ENCODE results near the gene IL12RB2. TPM values are rescaled to one million over a fixed set of nuclear protein-coding genes. Genes with fewer than 3 reads are reported as not detected.

IL12RB2 gene
- polyA plus RNA-seq, 3 donors: not detected

DNA sequence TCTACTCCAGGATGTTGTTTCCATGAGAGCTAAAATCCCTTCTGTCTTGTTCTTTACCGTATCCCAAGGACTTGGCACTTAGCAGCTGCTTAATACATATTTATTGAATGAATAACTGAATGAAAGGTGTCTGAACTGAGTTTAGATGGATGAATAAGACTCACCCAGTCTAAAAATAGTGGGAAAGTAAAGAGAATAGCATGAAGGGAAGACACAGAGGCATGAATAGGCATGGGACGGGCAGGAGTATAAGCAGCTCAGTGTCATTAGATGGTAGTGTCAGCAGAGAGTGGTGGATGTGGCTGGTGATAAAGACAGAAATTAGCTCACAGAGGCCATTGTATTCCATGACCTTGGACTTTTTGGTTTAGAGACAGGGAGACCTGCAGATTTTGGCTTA, 9.2 kb downstream of the IL12RB2 start:
- intact Hi-C loops (cut with micrococcal nuclease): no loop called here
- peaks cover 20% of the 10 kb centered on the region for H3K4me1 Mint-ChIP-seq
- peaks cover 0 to 3% (median 0%) of the 10 kb centered on the region in 7 donors for H3K9me3 Mint-ChIP-seq
- no peaks in the 10 kb centered on the region for H3K27me3 Mint-ChIP-seq (ENCODE audit: low read depth in 3 of 3)
- H3K4me3 Mint-ChIP-seq: no peak overlapping the region
- Histone ChIP-seq H3K4me1 (ENCODE audit: control insufficient read depth in 1 of 2, insufficient read depth in 2 of 2, low read length in 2 of 2) (peaks cover 9 to 14% of the 10 kb centered on the region in 2 donors), H3K79me2 (ENCODE audit: insufficient read depth, low read length) (no peaks in the 10 kb centered on the region), H2AFZ (ENCODE audit: insufficient read depth, low read depth, low read length, poor library complexity, severe bottlenecking) (no peak overlapping the region), H3K9ac (ENCODE audit: insufficient read depth, low read length, poor library complexity, severe bottlenecking) (no peak overlapping the region), H3K27me3 (ENCODE audit: control insufficient read depth in 2 of 2, insufficient read depth in 2 of 2, low read length in 2 of 2) (no peaks in the 10 kb centered on the region), H4K20me1 (ENCODE audit: insufficient read depth, low read length) (no peaks in the 10 kb centered on the region), H3K36me3 (replicated peaks in 1 of 2; ENCODE audit: control insufficient read depth in 1 of 2, insufficient read depth in 2 of 2, low read length in 2 of 2) (no peaks in the 10 kb centered on the region), H3K4me3 (replicated peaks in 1 of 3; ENCODE audit: low read depth in 2 of 3, low read length in 3 of 3) (no peak overlapping the region), H3K4me2 (replicated peaks; ENCODE audit: extremely low read depth, low read length, poor library complexity, severe bottlenecking) (no peak overlapping the region), H3K27ac (ENCODE audit: low read depth in 1 of 2, low read length in 2 of 2) (no peak overlapping the region), H3K9me3 (replicated peaks in 1 of 2; ENCODE audit: control insufficient read depth in 1 of 2, insufficient read depth in 1 of 2, low read length in 2 of 2) (no peaks in the 10 kb centered on the region)
- H3K27ac Mint-ChIP-seq: no peak overlapping the region
- DNase-seq: no peak
- WGBS (ENCODE audit: insufficient coverage): 88% methylated on average over 1 of the region's 2 CpGs
- no peak for TF ChIP-seq CTCF (IDR thresholded peaks at IDR 0.05)
- H3K36me3 Mint-ChIP-seq: no peaks in the 10 kb centered on the region

- no peak overlapping the region for H2AFZ ChIP-seq (ENCODE audit: insufficient read depth, low read depth, low read length, poor library complexity, severe bottlenecking)
- intact Hi-C loops (cut with micrococcal nuclease): no loop called here
- no peaks in the 10 kb centered on the region for H4K20me1 ChIP-seq (ENCODE audit: insufficient read depth, low read length)
- H3K9me3 ChIP-seq (replicated peaks in 1 of 2; ENCODE audit: control insufficient read depth in 1 of 2, insufficient read depth in 1 of 2, low read length in 2 of 2): no peaks in the 10 kb centered on the region
- no peaks in the 10 kb centered on the region for H3K27me3 ChIP-seq (ENCODE audit: control insufficient read depth in 2 of 2, insufficient read depth in 2 of 2, low read length in 2 of 2)
- H3K4me2 ChIP-seq (replicated peaks; ENCODE audit: extremely low read depth, low read length, poor library complexity, severe bottlenecking): no peak overlapping the region
- Mint-ChIP-seq H3K4me3 (no peak overlapping the region), H3K9me3 (peaks cover 0 to 3% (median 0%) of the 10 kb centered on the region in 7 donors), H3K27me3 (ENCODE audit: low read depth in 3 of 3) (no peaks in the 10 kb centered on the region), H3K4me1 (peaks cover 11% of the 10 kb centered on the region), H3K36me3 (no peaks in the 10 kb centered on the region), H3K27ac (no peak overlapping the region)
- 90% methylated on average over 4 of the region's 4 CpGs for WGBS (ENCODE audit: insufficient coverage)
- H3K4me3 ChIP-seq (replicated peaks in 1 of 3; ENCODE audit: low read depth in 2 of 3, low read length in 3 of 3): no peak overlapping the region
- H3K79me2 ChIP-seq (ENCODE audit: insufficient read depth, low read length): no peaks in the 10 kb centered on the region
- no peak overlapping the region for H3K27ac ChIP-seq (ENCODE audit: low read depth in 1 of 2, low read length in 2 of 2)
- no peak for DNase-seq
- no peak overlapping the region for H3K9ac ChIP-seq (ENCODE audit: insufficient read depth, low read length, poor library complexity, severe bottlenecking)
- peaks cover 4 to 5% of the 10 kb centered on the region in 2 donors for H3K4me1 ChIP-seq (ENCODE audit: control insufficient read depth in 1 of 2, insufficient read depth in 2 of 2, low read length in 2 of 2)
- TF ChIP-seq CTCF (IDR thresholded peaks at IDR 0.05): no peak
- H3K36me3 ChIP-seq (replicated peaks in 1 of 2; ENCODE audit: control insufficient read depth in 1 of 2, insufficient read depth in 2 of 2, low read length in 2 of 2): no peaks in the 10 kb centered on the region
Observed at GRCh38 chr1:67317803-67318202, 10.1 kb downstream of the IL12RB2 start.
